SKM-1 treated with dmso at 0.1 percent for 144 hours (cell line): ENCODE data around the gene MAGI1.
"Not testable (repeated sequence)": the region's sequence is repeated elsewhere in the genome, so short reads cannot be mapped to it uniquely, and the experiment has no call there.

Experiments
- DNase-seq: peaks from one replicate; lab custom pipeline; 2025; ENCODE audit not compliant: unreplicated experiment; lab: John Stamatoyannopoulos, UW

MAGI1 gene

GRCh38 chr3:65581313-65581712 is 457.4 kb downstream of the MAGI1 start:
- no peak for DNase-seq

- DNase-seq: no peak
Measured at GRCh38 chr3:65578861-65579260, 459.9 kb downstream of the MAGI1 start.

GRCh38 chr3:65577843-65578430 is 460.8 kb downstream of the MAGI1 start:
- no peak for DNase-seq

- no peak for DNase-seq
Measured at GRCh38 chr3:65576966-65577365, 461.8 kb downstream of the MAGI1 start.

- no peak for DNase-seq
Measured at GRCh38 chr3:65576228-65576627, 462.5 kb downstream of the MAGI1 start.

- no peak for DNase-seq
Measured at GRCh38 chr3:65575376-65575840, 463.3 kb downstream of the MAGI1 start.

GRCh38 chr3:65573548-65574116 is 465.1 kb downstream of the MAGI1 start:
- no peak for DNase-seq

GRCh38 chr3:65572175-65572777 is 466.4 kb downstream of the MAGI1 start:
- DNase-seq: no peak

- DNase-seq: no peak
Measured at GRCh38 chr3:65569845-65570405, 468.8 kb downstream of the MAGI1 start.

- DNase-seq: no peak
Measured at GRCh38 chr3:65569129-65569528, 469.6 kb downstream of the MAGI1 start.

- DNase-seq: no peak
Measured at GRCh38 chr3:65568497-65568896, 470.2 kb downstream of the MAGI1 start.

GRCh38 chr3:65565744-65566143 is 473.0 kb downstream of the MAGI1 start:
- not testable (repeated sequence) for DNase-seq

- no peak for DNase-seq
Measured at GRCh38 chr3:65564483-65564882, 474.2 kb downstream of the MAGI1 start.

- DNase-seq: no peak
Measured at GRCh38 chr3:65563861-65564260, 474.9 kb downstream of the MAGI1 start.

- no peak for DNase-seq
Measured at GRCh38 chr3:65562447-65562846, 476.3 kb downstream of the MAGI1 start.

GRCh38 chr3:65561617-65562016 is 477.1 kb downstream of the MAGI1 start:
- no peak for DNase-seq

GRCh38 chr3:65560901-65561300 is 477.8 kb downstream of the MAGI1 start:
- DNase-seq: no peak

- DNase-seq: no peak
Measured at GRCh38 chr3:65560133-65560532, 478.6 kb downstream of the MAGI1 start.

- DNase-seq: no peak
Measured at GRCh38 chr3:65559643-65560042, 479.1 kb downstream of the MAGI1 start.

- no peak for DNase-seq
Measured at GRCh38 chr3:65558826-65559225, 479.9 kb downstream of the MAGI1 start.

- DNase-seq: no peak
Measured at GRCh38 chr3:65557899-65558564, 480.7 kb downstream of the MAGI1 start.
